DOHH2 (cell line): ENCODE measurements around the gene NMB.
"Not testable (repeated sequence)": the region's sequence is repeated elsewhere in the genome, so short reads cannot be mapped to it uniquely, and the experiment has no call there.

ENCODE experiments used
- CTCF ChIP-seq: fragments of 200-600 bp; sonication (generic); IDR thresholded peaks from one replicate; pipeline ENCODE4 v1.5.1; 2014; ENCODE audit warnings: antibody characterized with exemption, mild to moderate bottlenecking, low read depth, low read length; ENCODE audit not compliant: poor library complexity, severe bottlenecking
- EZH2phosphoT487 ChIP-seq: fragments of 200-600 bp; sonication (generic); IDR thresholded peaks from 2 replicates; pipeline ENCODE4 v1.6.1; 2017; ENCODE audit warnings: borderline replicate concordance, mild to moderate bottlenecking, antibody characterized with exemption, low read length, moderate library complexity, mixed read lengths

- TF ChIP-seq CTCF, EZH2phosphoT487: not testable (repeated sequence)
These were observed 28.4 kb upstream of the NMB start for GRCh38 chr15:84686446-84686845.
